Fibroblast of lung (primary cell): ENCODE data around the gene ZFYVE27. TPM values are rescaled to one million over a fixed set of nuclear protein-coding genes. Genes with fewer than 3 reads are reported as not detected.

Experiments used
- DNase-seq, 2 donors: peaks; one replicate each; pipeline versions ENCODE4 v3.0.0 to v3.0.0-alpha.2; 2010; ENCODE audit warnings: low read depth in 2 of 2
- H2AFZ ChIP-seq: 2 replicates; pipeline ENCODE4 v1.5.1; 2012; ENCODE audit warnings: low read length, control low read depth, inconsistent platforms
- H3K27ac ChIP-seq: 2 replicates; pipeline ENCODE4 v1.5.1; 2011; ENCODE audit warnings: low read length, control low read depth; ENCODE audit not compliant: insufficient read depth
- H3K27me3 ChIP-seq: 2 replicates; pipeline ENCODE4 v1.5.1; 2011; ENCODE audit warnings: mild to moderate bottlenecking, low read length; ENCODE audit not compliant: control insufficient read depth, insufficient read depth
- H3K36me3 ChIP-seq: 2 replicates; pipeline ENCODE4 v1.5.1; 2011; ENCODE audit warnings: low read length; ENCODE audit not compliant: control insufficient read depth, insufficient read depth
- H3K4me1 ChIP-seq: 2 replicates; pipeline ENCODE4 v1.5.1; 2011; ENCODE audit warnings: low read length; ENCODE audit not compliant: control insufficient read depth, insufficient read depth; ENCODE audit errors: extremely low read depth
- H3K4me2 ChIP-seq: 2 replicates; pipeline ENCODE4 v1.5.1; 2011; ENCODE audit warnings: low read length, control low read depth; ENCODE audit not compliant: insufficient read depth; ENCODE audit errors: extremely low read depth
- H3K4me3 ChIP-seq, 4 experiments: fragments of 200-600 bp in 1 of 4; sonication (generic) in 1 of 4; replicated peaks in 1 of 4; 2 replicates each; pipeline ENCODE4 v1.5.1; 2011 to 2016; ENCODE audit warnings: low read length in 4 of 4, low read depth in 3 of 4, mild to moderate bottlenecking in 3 of 4, control low read depth in 2 of 4, inconsistent platforms in 1 of 4, mixed read lengths in 1 of 4; ENCODE audit not compliant: insufficient read depth in 1 of 4; ENCODE audit errors: control extremely low read depth in 1 of 4
- H3K79me2 ChIP-seq: 2 replicates; pipeline ENCODE4 v1.5.1; 2012; ENCODE audit warnings: mild to moderate bottlenecking, low read length, inconsistent platforms; ENCODE audit not compliant: control insufficient read depth, insufficient read depth
- H3K9ac ChIP-seq: 2 replicates; pipeline ENCODE4 v1.5.1; 2011; ENCODE audit warnings: mild to moderate bottlenecking, low read length, control low read depth; ENCODE audit not compliant: insufficient read depth
- H3K9me3 ChIP-seq: 2 replicates; pipeline ENCODE4 v1.5.1; 2012; ENCODE audit warnings: low read depth, low read length; ENCODE audit not compliant: control insufficient read depth, insufficient read depth
- H4K20me1 ChIP-seq: 2 replicates; pipeline ENCODE4 v1.5.1; 2011; ENCODE audit warnings: low read length; ENCODE audit not compliant: control insufficient read depth, insufficient read depth; ENCODE audit errors: extremely low read depth
- EZH2 ChIP-seq: IDR thresholded peaks from 2 replicates; pipeline ENCODE4 v1.5.1; 2012; ENCODE audit warnings: low read length, control low read depth, mild to moderate bottlenecking; ENCODE audit errors: missing control alignments
- polyA plus RNA-seq, 2 donors: library from polyadenylated mRNA; depleted of rRNA in 1 of 2; stranded (reverse) in 1 of 2; unstranded in 1 of 2; fragments of >200 nt; gene quantifications; 2 replicates each; pipeline ENCODE4 v1.2.1, GENCODE V29; 2011 to 2012; ENCODE audit warnings: missing spikeins in 1 of 2
- total RNA-seq: library from RNA; depleted of rRNA; stranded (reverse); fragments of >200 nt; gene quantifications from 2 replicates; pipeline ENCODE4 v1.2.1, GENCODE V29; 2014
- TF ChIP-seq, protein P1 (sequence below), 2 donors: IDR thresholded peaks in 1 of 2; conservative IDR thresholded peaks in 1 of 2; 1 replicate in 1 of 2; 2 replicates in 1 of 2; pipeline ENCODE4 v1.5.1; 2011 to 2012; ENCODE audit warnings: low read length in 2 of 2, control low read depth in 1 of 2, inconsistent platforms in 1 of 2, low read depth in 1 of 2, mild to moderate bottlenecking in 1 of 2

Gene ZFYVE27
- total and polyA plus RNA-seq, 2 donors (not counting 1 experiment from before 2014, with no cell fraction given), result 8.3 to 22.1 TPM

DNA sequence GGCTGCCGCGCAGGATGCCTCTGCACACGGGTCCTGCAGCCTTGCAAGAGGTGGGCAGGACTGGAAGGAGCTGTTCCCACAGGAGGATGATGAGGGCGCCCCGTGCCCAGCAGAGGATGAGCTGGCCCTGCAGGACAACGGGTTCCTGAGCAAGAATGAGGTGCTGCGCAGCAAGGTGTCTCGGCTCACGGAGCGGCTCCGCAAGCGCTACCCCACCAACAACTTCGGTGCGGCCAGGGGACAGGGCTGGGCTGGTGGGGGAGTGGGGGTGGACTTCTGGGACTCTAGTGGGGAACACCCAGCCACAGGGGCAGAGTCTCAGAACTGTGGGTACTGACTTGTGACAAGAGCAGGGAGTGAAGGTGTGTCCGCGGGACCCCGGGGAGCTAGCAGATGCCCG is 16.0 kb downstream of the ZFYVE27 start:
- DNase-seq, result no peak
- H3K27me3 ChIP-seq, result no peaks in the 10 kb centered on the region
- no peaks in the 10 kb centered on the region for H3K4me1 ChIP-seq
- H3K27ac ChIP-seq, result no peak overlapping the region
- H3K9me3 ChIP-seq, result no peaks in the 10 kb centered on the region
- H3K9ac ChIP-seq, result no peak overlapping the region
- H3K79me2 ChIP-seq, result no peaks in the 10 kb centered on the region
- H3K4me2 ChIP-seq, result no peak overlapping the region
- H3K36me3 ChIP-seq, result peaks cover 22% of the 10 kb centered on the region
- H3K4me3 ChIP-seq, result no peak overlapping the region
- no peak overlapping the region for H2AFZ ChIP-seq
- H4K20me1 ChIP-seq, result no peaks in the 10 kb centered on the region
- TF ChIP-seq EZH2, result no peak
- TF ChIP-seq, protein P1, sequence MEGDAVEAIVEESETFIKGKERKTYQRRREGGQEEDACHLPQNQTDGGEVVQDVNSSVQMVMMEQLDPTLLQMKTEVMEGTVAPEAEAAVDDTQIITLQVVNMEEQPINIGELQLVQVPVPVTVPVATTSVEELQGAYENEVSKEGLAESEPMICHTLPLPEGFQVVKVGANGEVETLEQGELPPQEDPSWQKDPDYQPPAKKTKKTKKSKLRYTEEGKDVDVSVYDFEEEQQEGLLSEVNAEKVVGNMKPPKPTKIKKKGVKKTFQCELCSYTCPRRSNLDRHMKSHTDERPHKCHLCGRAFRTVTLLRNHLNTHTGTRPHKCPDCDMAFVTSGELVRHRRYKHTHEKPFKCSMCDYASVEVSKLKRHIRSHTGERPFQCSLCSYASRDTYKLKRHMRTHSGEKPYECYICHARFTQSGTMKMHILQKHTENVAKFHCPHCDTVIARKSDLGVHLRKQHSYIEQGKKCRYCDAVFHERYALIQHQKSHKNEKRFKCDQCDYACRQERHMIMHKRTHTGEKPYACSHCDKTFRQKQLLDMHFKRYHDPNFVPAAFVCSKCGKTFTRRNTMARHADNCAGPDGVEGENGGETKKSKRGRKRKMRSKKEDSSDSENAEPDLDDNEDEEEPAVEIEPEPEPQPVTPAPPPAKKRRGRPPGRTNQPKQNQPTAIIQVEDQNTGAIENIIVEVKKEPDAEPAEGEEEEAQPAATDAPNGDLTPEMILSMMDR (conservative IDR thresholded peaks at IDR 0.05 in 1 of 2, IDR thresholded peaks at IDR 0.05 in 1 of 2; ENCODE audit: low read depth in 1 of 2, low read length in 2 of 2), result no peak

GRCh38 chr10:97754726-97755125 is 17.8 kb downstream of the ZFYVE27 start:
- Histone ChIP-seq H3K4me3 (no peak overlapping the region), H3K36me3 (peaks cover 19% of the 10 kb centered on the region), H3K9ac (no peak overlapping the region), H3K9me3 (no peaks in the 10 kb centered on the region), H3K27me3 (no peaks in the 10 kb centered on the region), H4K20me1 (no peaks in the 10 kb centered on the region), H2AFZ (no peak overlapping the region), H3K27ac (no peak overlapping the region), H3K79me2 (no peaks in the 10 kb centered on the region), H3K4me1 (no peaks in the 10 kb centered on the region), H3K4me2 (no peak overlapping the region)
- DNase-seq, result no peak
- no peak for TF ChIP-seq EZH2
- TF ChIP-seq, protein P1 (conservative IDR thresholded peaks at IDR 0.05 in 1 of 2, IDR thresholded peaks at IDR 0.05 in 1 of 2; ENCODE audit: low read depth in 1 of 2, low read length in 2 of 2), result no peak

DNA sequence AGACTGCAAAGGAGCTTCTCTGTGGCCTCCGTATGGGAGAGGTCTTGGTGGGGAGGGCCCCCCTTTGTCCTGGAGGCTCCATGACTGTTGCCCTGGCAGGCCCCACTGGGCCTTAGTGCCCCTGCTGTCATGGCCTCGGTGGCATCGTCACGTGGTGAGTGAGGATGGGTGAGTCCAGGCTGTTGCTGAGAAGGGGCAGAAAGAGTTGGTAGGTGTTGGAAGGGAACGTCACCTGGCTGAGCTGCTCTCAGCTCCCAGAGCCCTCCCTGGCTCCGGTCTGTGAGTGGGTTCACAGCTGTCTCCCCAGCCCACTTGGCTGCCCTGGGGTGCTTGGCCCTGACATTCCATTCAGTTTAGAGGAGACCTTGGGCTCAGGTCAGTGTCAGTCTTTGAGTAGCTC is 18.8 kb downstream of the ZFYVE27 start:
- Histone ChIP-seq H3K4me1 (no peaks in the 10 kb centered on the region), H2AFZ (no peak overlapping the region), H3K79me2 (no peaks in the 10 kb centered on the region), H3K9ac (no peak overlapping the region), H3K36me3 (peaks cover 23% of the 10 kb centered on the region), H3K27ac (no peak overlapping the region), H3K9me3 (no peaks in the 10 kb centered on the region), H3K4me2 (no peak overlapping the region), H3K4me3 (no peak overlapping the region), H3K27me3 (no peaks in the 10 kb centered on the region), H4K20me1 (no peaks in the 10 kb centered on the region)
- DNase-seq, result no peak
- no peak for TF ChIP-seq EZH2
- TF ChIP-seq, protein P1 (conservative IDR thresholded peaks at IDR 0.05 in 1 of 2, IDR thresholded peaks at IDR 0.05 in 1 of 2; ENCODE audit: low read depth in 1 of 2, low read length in 2 of 2), result no peak
